HepG2 (cell line): ENCODE results near the gene LAMC1. TPM values are rescaled to one million over a fixed set of nuclear protein-coding genes. Genes with fewer than 3 reads are reported as not detected.

ENCODE experiments used
- ATAC-seq: fragments of 200-7000 bp; cut with Tn5 transposase; 3 replicates; pipeline ENCODE4 v1.9.1; 2020; ENCODE audit warnings: mild to moderate bottlenecking, moderate library complexity
- BruUV-seq: library from RNA; stranded (reverse); fragments of 400-500 nt; replicated peaks from 2 replicates; lab custom pipeline; 2021; lab: Mats Ljungman, UMichigan
- CTCF ChIA-PET: fragments of 300-600 bp; formaldehyde crosslinking; extraction: SDS; loops from one replicate; lab custom pipeline; 2021; ENCODE audit warnings: low total read pairs, inconsistent platforms, low intra/inter-chr PET ratio; lab: Yijun Ruan, JAX
- POLR2A ChIA-PET: fragments of 350-600 bp; sonication (Branson Sonifier 250); formaldehyde crosslinking; loops from one replicate; lab custom pipeline; 2020; ENCODE audit warnings: antibody characterized with exemption, inconsistent platforms; lab: Yijun Ruan, JAX
- DNase-seq: peaks from one replicate; pipeline ENCODE4 v3.0.0-alpha.2; 2015; ENCODE audit warnings: low spot score
- FAIRE-seq: peaks from 3 replicates; lab custom pipeline; 2011; peaks lifted over from hg19 to GRCh38; lab: Jason Lieb, UNC
- H2AFZ ChIP-seq: one replicate; pipeline ENCODE4 v1.6.1; 2011; ENCODE audit warnings: low read length, inconsistent platforms
- H3K27ac ChIP-seq: fragments of 300-600 bp; 3 replicates; pipeline ENCODE4 v1.8.0; 2011; ENCODE audit warnings: mixed run types, mild to moderate bottlenecking, mixed read lengths, low read length, inconsistent platforms; ENCODE audit not compliant: insufficient read depth; ENCODE audit errors: extremely low read length
- H3K27me3 ChIP-seq, 2 experiments: fragments of 200-600 bp in 1 of 2; 2 replicates in 1 of 2; 3 replicates in 1 of 2; pipeline versions ENCODE4 v1.6.0 to v1.8.0; 2011; ENCODE audit warnings: low read length in 2 of 2, mild to moderate bottlenecking in 2 of 2, moderate library complexity in 2 of 2, inconsistent platforms in 1 of 2; ENCODE audit not compliant: insufficient read depth in 2 of 2, control insufficient read depth in 1 of 2
- H3K36me3 ChIP-seq, 2 experiments: fragments of 200-600 bp in 1 of 2; replicated peaks in 1 of 2; 2 replicates in 1 of 2; 3 replicates in 1 of 2; pipeline versions ENCODE4 v1.5.1 to v1.8.0; 2011; ENCODE audit warnings: low read length in 2 of 2, inconsistent platforms in 1 of 2; ENCODE audit not compliant: insufficient read depth in 2 of 2, control insufficient read depth in 1 of 2
- H3K4me1 ChIP-seq: 2 replicates; pipeline ENCODE4 v1.5.1; 2012; ENCODE audit warnings: low read length, inconsistent platforms; ENCODE audit not compliant: insufficient read depth
- H3K4me2 ChIP-seq: 2 replicates; pipeline ENCODE4 v1.6.0; 2011; ENCODE audit warnings: low read depth, low read length, inconsistent platforms
- H3K4me3 ChIP-seq, 3 experiments: fragments of 200-600 bp in 1 of 3; sonication (generic), shearing (Covaris generic) in 1 of 3; replicated peaks in 1 of 3; 2 replicates each; pipeline ENCODE4 v1.5.1; 2011 to 2016; ENCODE audit warnings: low read length in 3 of 3, inconsistent platforms in 2 of 3, low read depth in 2 of 3, mild to moderate bottlenecking in 2 of 3, control low read depth in 1 of 3, mixed read lengths in 1 of 3; ENCODE audit not compliant: insufficient read depth in 1 of 3
- H3K79me2 ChIP-seq: one replicate; pipeline ENCODE4 v1.6.1; 2011; ENCODE audit warnings: low read length, inconsistent platforms; ENCODE audit not compliant: insufficient read depth
- H3K9ac ChIP-seq: 2 replicates; pipeline ENCODE4 v1.6.0; 2011; ENCODE audit warnings: mild to moderate bottlenecking, low read depth, low read length, inconsistent platforms; ENCODE audit not compliant: insufficient read depth
- H3K9me3 ChIP-seq: 2 replicates; pipeline ENCODE4 v1.5.1; 2012; ENCODE audit warnings: mild to moderate bottlenecking, low read length
- H4K20me1 ChIP-seq: 2 replicates; pipeline ENCODE4 v1.6.0; 2011; ENCODE audit warnings: inconsistent platforms, mild to moderate bottlenecking, low read length, moderate library complexity; ENCODE audit not compliant: insufficient read depth
- CAMTA2 ChIP-seq: sonication (generic); formaldehyde crosslinking; IDR thresholded peaks from 2 replicates; pipeline ENCODE4 v1.4.0; 2020; ENCODE audit warnings: mild to moderate bottlenecking, missing genetic modification reagents, borderline replicate concordance
- LRRFIP1 ChIP-seq: sonication (generic); formaldehyde crosslinking; conservative IDR thresholded peaks from 2 replicates; pipeline ENCODE4 v1.4.0; 2020; ENCODE audit warnings: missing genetic modification reagents
- NFYB ChIP-seq: sonication (generic); formaldehyde crosslinking; IDR thresholded peaks from 2 replicates; pipeline ENCODE4 v1.4.0; 2020; ENCODE audit warnings: missing genetic modification reagents
- ZBTB10 ChIP-seq: sonication (generic); formaldehyde crosslinking; IDR thresholded peaks from 2 replicates; pipeline ENCODE4 v1.4.0; 2020; ENCODE audit warnings: missing genetic modification reagents, borderline replicate concordance
- ZBTB49 ChIP-seq: sonication (generic); formaldehyde crosslinking; IDR thresholded peaks from 2 replicates; pipeline ENCODE4 v1.4.0; 2020; ENCODE audit warnings: missing genetic modification reagents, borderline replicate concordance
- ZNF264 ChIP-seq: sonication (generic); formaldehyde crosslinking; IDR thresholded peaks from 2 replicates; pipeline ENCODE4 v1.4.0; 2020; ENCODE audit warnings: missing genetic modification reagents
- ZNF296 ChIP-seq: sonication (generic); formaldehyde crosslinking; conservative IDR thresholded peaks from 2 replicates; pipeline ENCODE4 v1.5.0; 2020; ENCODE audit warnings: mild to moderate bottlenecking, missing genetic modification reagents
- WGBS: methylation state at CpG from one replicate; pipeline ENCODE4 v1.1.6; 2017; ENCODE audit warnings: low lambda C conversion rate; 5-methylcytosine and 5-hydroxymethylcytosine counted together
- in situ Hi-C: cut with HindIII; loops from 2 replicates; pipeline ENCODE4 v1.10.0; 2017; ENCODE audit warnings: low pct_unique_long_range_greater_than_20kb; ENCODE audit not compliant: extremely low pct_ligation_motif_present
- intact Hi-C: fragments of 100-400 bp; cut with micrococcal nuclease; formaldehyde crosslinking; loops from one replicate; pipeline ENCODE4 v1.10.0; 2022; ENCODE audit not compliant: unreplicated experiment
- polyA plus RNA-seq, 8 experiments: library from polyadenylated mRNA; depleted of rRNA in 3 of 8; stranded (reverse) in 7 of 8; unstranded in 1 of 8; fragments of >200 nt; fragmentation: Illumina TruSeq in 4 of 8; extraction: Trizol in 4 of 8; gene quantifications; 2 replicates each; pipeline versions ENCODE4 v1.2.1 to v1.2.3, GENCODE V29; 2011 to 2016; ENCODE audit warnings: low read depth in 4 of 8, missing spikeins in 1 of 8, mixed read lengths in 1 of 8; ENCODE audit not compliant: insufficient read depth in 1 of 8
- total RNA-seq, 5 experiments: library from RNA; depleted of rRNA; stranded (reverse); fragments of >200 nt; fragmentation: Illumina TruSeq; extraction: Trizol; gene quantifications; 2 replicates each; pipeline ENCODE4 v1.2.3, GENCODE V29; 2016; ENCODE audit warnings: low read depth in 1 of 5
- TF ChIP-seq, protein P1 (sequence below): sonication (generic); formaldehyde crosslinking; IDR thresholded peaks from 2 replicates; pipeline ENCODE4 v1.8.1; 2023; ENCODE audit warnings: mild to moderate bottlenecking, inconsistent platforms, moderate library complexity, missing genetic modification reagents, borderline replicate concordance
- TF ChIP-seq, protein P2 (sequence below): sonication (generic); formaldehyde crosslinking; IDR thresholded peaks from 2 replicates; pipeline ENCODE4 v1.4.0; 2020; ENCODE audit warnings: missing genetic modification reagents

The LAMC1 gene
- total and polyA plus RNA-seq, 2 of the 13 experiments (the other 11 are each of a cell fraction or from before 2014, with no cell fraction given): 58.5 to 137 TPM

DNA sequence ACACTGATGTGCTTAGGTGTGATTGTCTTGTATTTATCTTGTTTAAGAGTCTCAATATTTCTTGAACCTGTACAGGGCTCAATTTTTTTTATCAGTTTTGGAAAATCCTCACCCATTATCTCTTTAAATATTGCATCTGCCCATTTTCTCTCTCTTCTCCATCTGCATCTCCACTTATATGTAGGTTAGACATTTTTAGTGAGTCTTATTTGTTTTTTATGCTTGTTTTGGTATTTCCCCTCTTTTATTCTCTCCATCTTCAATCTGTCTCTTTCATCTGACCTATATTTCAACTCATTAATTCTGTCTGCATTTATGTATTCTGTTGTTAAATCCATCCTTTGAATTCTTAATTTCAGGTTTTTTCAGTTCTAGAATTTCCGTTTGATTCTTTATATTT, 37.3 kb upstream of the LAMC1 start:
- Histone ChIP-seq H3K36me3 (no peaks in the 10 kb centered on the region), H3K4me3 (no peak overlapping the region), H3K4me2 (no peak overlapping the region), H2AFZ (no peak overlapping the region), H3K27me3 (no peaks in the 10 kb centered on the region), H3K4me1 (no peaks in the 10 kb centered on the region), H4K20me1 (no peaks in the 10 kb centered on the region), H3K9me3 (no peaks in the 10 kb centered on the region), H3K79me2 (no peaks in the 10 kb centered on the region), H3K9ac (no peak overlapping the region), H3K27ac (no peak overlapping the region)
- TF ChIP-seq CAMTA2 (CRISPR knock-in tag) (no peak), ZBTB10 (CRISPR knock-in tag) (no peak), NFYB (CRISPR knock-in tag) (no peak), ZBTB49 (CRISPR knock-in tag) (no peak), LRRFIP1 (CRISPR knock-in tag) (no peak), ZNF296 (no peak), ZNF264 (no peak)
- TF ChIP-seq, protein P1, sequence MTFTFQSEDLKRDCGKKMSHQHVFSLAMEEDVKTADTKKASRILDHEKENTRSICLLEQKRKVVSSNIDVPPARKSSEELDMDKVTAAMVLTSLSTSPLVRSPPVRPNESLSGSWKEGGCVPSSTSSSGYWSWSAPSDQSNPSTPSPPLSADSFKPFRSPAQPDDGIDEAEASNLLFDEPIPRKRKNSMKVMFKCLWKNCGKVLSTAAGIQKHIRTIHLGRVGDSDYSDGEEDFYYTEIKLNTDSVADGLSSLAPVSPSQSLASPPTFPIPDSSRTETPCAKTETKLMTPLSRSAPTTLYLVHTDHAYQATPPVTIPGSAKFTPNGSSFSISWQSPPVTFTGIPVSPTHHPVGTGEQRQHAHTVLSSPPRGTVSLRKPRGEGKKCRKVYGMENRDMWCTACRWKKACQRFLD: no peak
- TF ChIP-seq, protein P2, sequence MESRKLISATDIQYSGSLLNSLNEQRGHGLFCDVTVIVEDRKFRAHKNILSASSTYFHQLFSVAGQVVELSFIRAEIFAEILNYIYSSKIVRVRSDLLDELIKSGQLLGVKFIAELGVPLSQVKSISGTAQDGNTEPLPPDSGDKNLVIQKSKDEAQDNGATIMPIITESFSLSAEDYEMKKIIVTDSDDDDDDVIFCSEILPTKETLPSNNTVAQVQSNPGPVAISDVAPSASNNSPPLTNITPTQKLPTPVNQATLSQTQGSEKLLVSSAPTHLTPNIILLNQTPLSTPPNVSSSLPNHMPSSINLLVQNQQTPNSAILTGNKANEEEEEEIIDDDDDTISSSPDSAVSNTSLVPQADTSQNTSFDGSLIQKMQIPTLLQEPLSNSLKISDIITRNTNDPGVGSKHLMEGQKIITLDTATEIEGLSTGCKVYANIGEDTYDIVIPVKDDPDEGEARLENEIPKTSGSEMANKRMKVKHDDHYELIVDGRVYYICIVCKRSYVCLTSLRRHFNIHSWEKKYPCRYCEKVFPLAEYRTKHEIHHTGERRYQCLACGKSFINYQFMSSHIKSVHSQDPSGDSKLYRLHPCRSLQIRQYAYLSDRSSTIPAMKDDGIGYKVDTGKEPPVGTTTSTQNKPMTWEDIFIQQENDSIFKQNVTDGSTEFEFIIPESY: no peak
- ChIA-PET CTCF (no interaction called here), POLR2A (no interaction called here)
- intact Hi-C loops (no loop called here), in situ Hi-C loops (no loop called here)
- BruUV-seq: no TSS peak
- no peak for ATAC-seq
- no peak for FAIRE-seq
- no peak for DNase-seq
- WGBS: 56% methylated on average over 1 of the region's 1 CpG
